Liver (tissue), 3 donors: ENCODE data around the gene SEMA7A.

Experiments used
- EGR1 ChIP-seq, 2 donors: IDR thresholded peaks; 2 replicates each; pipeline ENCODE4 v1.6.1; 2016 to 2018; ENCODE audit warnings: antibody characterized with exemption in 2 of 2, low read depth in 2 of 2
- FOXA1 ChIP-seq: IDR thresholded peaks from 2 replicates; pipeline ENCODE4 v1.6.1; 2016; ENCODE audit warnings: antibody characterized with exemption
- HNF4G ChIP-seq: IDR thresholded peaks from 2 replicates; pipeline ENCODE4 v1.6.1; 2016; ENCODE audit warnings: antibody characterized with exemption
- MAX ChIP-seq: IDR thresholded peaks from 2 replicates; pipeline ENCODE4 v1.6.1; 2016; ENCODE audit warnings: antibody characterized with exemption
- NR2F2 ChIP-seq: IDR thresholded peaks from 2 replicates; pipeline ENCODE4 v1.6.1; 2016; ENCODE audit warnings: antibody characterized with exemption
- RAD21 ChIP-seq, 2 donors: IDR thresholded peaks; 2 replicates each; pipeline ENCODE4 v1.6.1; 2016; ENCODE audit warnings: antibody characterized with exemption in 2 of 2, mild to moderate bottlenecking in 2 of 2
- SP1 ChIP-seq: IDR thresholded peaks from 2 replicates; pipeline ENCODE4 v1.6.1; 2018; ENCODE audit warnings: antibody characterized with exemption, mild to moderate bottlenecking
- TF ChIP-seq, protein P1 (sequence below): fragments of 150-350 bp; IDR thresholded peaks from 2 replicates; pipeline ENCODE4 v1.5.1; 2017; ENCODE audit warnings: improper control_type of control experiment, low read depth, low read length; ENCODE audit not compliant: missing input control
- TF ChIP-seq, protein P2 (sequence below): IDR thresholded peaks from 2 replicates; pipeline ENCODE4 v1.6.1; 2016; ENCODE audit warnings: antibody characterized with exemption, mild to moderate bottlenecking
- TF ChIP-seq, protein P3 (sequence below): IDR thresholded peaks from 2 replicates; pipeline ENCODE4 v1.6.1; 2016; ENCODE audit warnings: antibody characterized with exemption
- donor health status: healthy.
- donor health status: healthy.

DNA sequence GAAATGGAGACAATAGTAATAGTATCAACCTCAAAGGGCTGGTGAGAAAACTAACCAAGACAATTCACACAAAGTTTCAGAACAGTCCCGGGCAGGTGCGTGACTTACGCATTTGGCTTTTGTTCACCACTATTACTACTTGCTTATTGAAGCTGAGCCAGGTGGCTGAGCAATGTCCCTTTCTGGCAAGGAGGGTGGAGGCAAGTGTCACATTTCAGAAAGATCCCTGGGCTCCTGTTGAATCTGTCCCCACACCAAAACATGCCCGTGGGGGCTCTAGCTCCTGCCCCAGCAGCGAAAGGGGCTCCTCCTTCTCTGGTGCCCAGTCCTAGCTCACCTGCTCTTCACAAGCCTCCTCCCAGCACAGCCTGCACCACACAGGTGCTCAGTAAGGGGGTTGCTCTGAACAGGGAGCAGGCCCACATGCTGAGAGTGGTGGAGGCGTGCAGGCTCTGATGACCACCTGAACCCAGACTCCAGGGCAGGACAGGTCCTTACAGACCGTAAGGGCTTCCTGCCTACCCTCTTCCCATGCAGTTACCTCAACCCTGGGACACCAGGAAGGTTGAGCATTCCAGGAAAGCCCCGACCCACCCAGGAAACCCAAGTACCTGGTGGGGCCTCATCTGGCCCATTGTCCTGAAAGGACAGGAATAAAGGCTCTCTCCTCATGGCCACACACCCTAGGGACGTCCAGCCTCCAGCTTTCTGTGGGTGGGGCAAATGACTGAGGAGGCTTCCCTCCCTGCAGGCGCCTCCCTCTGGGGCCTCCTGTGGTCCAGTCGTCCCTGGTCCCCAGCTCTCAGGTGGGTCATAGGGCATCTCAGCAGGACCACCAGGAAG is 32.6 kb downstream of the SEMA7A start:
- TF ChIP-seq, protein P1, sequence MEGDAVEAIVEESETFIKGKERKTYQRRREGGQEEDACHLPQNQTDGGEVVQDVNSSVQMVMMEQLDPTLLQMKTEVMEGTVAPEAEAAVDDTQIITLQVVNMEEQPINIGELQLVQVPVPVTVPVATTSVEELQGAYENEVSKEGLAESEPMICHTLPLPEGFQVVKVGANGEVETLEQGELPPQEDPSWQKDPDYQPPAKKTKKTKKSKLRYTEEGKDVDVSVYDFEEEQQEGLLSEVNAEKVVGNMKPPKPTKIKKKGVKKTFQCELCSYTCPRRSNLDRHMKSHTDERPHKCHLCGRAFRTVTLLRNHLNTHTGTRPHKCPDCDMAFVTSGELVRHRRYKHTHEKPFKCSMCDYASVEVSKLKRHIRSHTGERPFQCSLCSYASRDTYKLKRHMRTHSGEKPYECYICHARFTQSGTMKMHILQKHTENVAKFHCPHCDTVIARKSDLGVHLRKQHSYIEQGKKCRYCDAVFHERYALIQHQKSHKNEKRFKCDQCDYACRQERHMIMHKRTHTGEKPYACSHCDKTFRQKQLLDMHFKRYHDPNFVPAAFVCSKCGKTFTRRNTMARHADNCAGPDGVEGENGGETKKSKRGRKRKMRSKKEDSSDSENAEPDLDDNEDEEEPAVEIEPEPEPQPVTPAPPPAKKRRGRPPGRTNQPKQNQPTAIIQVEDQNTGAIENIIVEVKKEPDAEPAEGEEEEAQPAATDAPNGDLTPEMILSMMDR: no peak
- no peak for TF ChIP-seq NR2F2
- no peak for TF ChIP-seq FOXA1
- TF ChIP-seq RAD21 (IDR thresholded peaks at IDR 0.05): no peak
- TF ChIP-seq, protein P2, sequence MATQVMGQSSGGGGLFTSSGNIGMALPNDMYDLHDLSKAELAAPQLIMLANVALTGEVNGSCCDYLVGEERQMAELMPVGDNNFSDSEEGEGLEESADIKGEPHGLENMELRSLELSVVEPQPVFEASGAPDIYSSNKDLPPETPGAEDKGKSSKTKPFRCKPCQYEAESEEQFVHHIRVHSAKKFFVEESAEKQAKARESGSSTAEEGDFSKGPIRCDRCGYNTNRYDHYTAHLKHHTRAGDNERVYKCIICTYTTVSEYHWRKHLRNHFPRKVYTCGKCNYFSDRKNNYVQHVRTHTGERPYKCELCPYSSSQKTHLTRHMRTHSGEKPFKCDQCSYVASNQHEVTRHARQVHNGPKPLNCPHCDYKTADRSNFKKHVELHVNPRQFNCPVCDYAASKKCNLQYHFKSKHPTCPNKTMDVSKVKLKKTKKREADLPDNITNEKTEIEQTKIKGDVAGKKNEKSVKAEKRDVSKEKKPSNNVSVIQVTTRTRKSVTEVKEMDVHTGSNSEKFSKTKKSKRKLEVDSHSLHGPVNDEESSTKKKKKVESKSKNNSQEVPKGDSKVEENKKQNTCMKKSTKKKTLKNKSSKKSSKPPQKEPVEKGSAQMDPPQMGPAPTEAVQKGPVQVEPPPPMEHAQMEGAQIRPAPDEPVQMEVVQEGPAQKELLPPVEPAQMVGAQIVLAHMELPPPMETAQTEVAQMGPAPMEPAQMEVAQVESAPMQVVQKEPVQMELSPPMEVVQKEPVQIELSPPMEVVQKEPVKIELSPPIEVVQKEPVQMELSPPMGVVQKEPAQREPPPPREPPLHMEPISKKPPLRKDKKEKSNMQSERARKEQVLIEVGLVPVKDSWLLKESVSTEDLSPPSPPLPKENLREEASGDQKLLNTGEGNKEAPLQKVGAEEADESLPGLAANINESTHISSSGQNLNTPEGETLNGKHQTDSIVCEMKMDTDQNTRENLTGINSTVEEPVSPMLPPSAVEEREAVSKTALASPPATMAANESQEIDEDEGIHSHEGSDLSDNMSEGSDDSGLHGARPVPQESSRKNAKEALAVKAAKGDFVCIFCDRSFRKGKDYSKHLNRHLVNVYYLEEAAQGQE: no peak
- no peak for TF ChIP-seq SP1
- TF ChIP-seq, protein P3, sequence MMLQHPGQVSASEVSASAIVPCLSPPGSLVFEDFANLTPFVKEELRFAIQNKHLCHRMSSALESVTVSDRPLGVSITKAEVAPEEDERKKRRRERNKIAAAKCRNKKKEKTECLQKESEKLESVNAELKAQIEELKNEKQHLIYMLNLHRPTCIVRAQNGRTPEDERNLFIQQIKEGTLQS: no peak
- no peak for TF ChIP-seq MAX
- no peak for TF ChIP-seq HNF4G
- TF ChIP-seq EGR1 (IDR thresholded peaks at IDR 0.05; ENCODE audit: low read depth in 2 of 2): no peak
